ENCODE results near the gene TMIE.

The TMIE gene

DNA sequence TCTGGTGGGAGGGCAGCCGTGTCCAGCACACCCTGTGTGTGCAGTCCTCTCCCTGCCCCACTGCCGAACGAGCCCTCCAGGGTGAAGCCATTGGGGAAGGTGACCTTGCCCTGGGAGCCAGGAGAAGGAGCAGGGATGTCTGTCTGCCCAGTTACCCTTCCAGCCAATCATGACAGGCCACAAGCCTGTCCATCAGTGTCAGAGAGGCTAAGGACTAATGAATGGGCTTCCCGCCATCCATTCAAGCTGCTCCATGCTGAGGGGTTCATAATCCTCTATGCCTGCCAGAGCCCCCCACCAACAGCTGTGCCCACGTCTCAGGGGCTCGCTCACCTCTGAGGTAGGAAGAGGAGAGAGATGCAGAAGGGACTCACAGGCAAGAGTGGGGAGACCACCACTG lies 22.9 kb upstream of the TMIE start:
- TF ChIP-seq CTCF (IDR thresholded peaks at IDR 0.05; ENCODE audit: insufficient read depth, low read depth, low read length, missing control alignments), result no peak
- no peak overlapping the region for H3K4me3 ChIP-seq (ENCODE audit: low read depth, low read length)
- DNase-seq (ENCODE audit: low read depth), result no peak

DNA sequence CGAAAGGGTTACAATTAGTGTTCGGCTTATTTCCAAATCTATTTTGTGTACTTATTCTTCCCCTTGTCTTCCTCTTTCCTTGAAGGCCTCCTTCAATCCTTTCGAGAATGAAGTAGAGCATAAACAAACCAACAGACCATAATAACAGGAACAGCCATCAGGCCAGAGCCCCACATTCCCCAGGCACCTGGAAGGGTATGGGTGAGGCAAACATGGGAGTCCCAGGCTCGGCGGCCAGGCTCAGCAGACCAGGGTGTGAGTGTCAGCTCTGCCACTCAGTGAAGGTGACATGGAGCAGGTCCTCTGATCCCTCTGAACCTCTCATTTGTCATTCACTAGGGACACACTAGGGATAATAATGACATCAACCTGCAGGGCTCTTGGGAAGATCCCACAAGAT lies 21.5 kb upstream of the TMIE start:
- DNase-seq (ENCODE audit: low read depth), result no peak
- no peak overlapping the region for H3K4me3 ChIP-seq (ENCODE audit: low read depth, low read length)
- no peak for TF ChIP-seq CTCF (IDR thresholded peaks at IDR 0.05; ENCODE audit: insufficient read depth, low read depth, low read length, missing control alignments)

DNA sequence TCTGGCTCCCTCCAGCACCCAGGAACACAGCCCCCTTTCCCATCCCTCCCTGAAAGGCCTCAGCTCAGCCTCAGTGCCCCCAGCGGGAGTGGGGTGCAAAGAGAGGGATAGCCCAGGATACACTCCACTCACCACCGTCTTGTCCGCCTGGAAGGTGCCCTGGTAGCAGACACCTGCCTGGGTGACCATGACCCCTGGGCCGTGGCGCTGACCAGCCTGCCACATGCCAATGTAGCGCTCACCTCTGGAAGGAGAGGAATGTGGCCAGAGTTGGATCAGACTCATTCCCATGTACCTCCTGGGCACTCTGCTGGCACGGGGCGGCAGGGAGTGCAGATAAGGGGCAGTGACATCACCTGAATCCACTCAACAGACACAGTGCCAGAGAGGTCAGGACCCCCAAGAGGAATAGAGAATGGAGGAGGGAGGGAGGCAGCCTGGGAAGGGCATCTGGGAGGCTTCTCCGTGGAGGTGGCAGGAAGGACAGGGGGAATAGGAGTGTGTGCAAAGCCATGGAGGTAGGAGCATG lies 20.8 kb upstream of the TMIE start:
- DNase-seq (ENCODE audit: low read depth), result no peak
- H3K4me3 ChIP-seq (ENCODE audit: low read depth, low read length), result no peak overlapping the region
- no peak for TF ChIP-seq CTCF (IDR thresholded peaks at IDR 0.05; ENCODE audit: insufficient read depth, low read depth, low read length, missing control alignments)

GRCh38 chr3:46681387-46681786 lies 19.8 kb upstream of the TMIE start:
- TF ChIP-seq CTCF (IDR thresholded peaks at IDR 0.05; ENCODE audit: insufficient read depth, low read depth, low read length, missing control alignments), result no peak
- no peak overlapping the region for H3K4me3 ChIP-seq (ENCODE audit: low read depth, low read length)
- DNase-seq (ENCODE audit: low read depth), result no peak

GRCh38 chr3:46681856-46682540 lies 19.2 kb upstream of the TMIE start:
- TF ChIP-seq CTCF (IDR thresholded peaks at IDR 0.05; ENCODE audit: insufficient read depth, low read depth, low read length, missing control alignments), result no peak
- no peak for DNase-seq (ENCODE audit: low read depth)
- H3K4me3 ChIP-seq (ENCODE audit: low read depth, low read length), result no peak overlapping the region

- no peak for DNase-seq (ENCODE audit: low read depth)
- TF ChIP-seq CTCF (IDR thresholded peaks at IDR 0.05; ENCODE audit: insufficient read depth, low read depth, low read length, missing control alignments), result no peak
- no peak overlapping the region for H3K4me3 ChIP-seq (ENCODE audit: low read depth, low read length)
Measured at GRCh38 chr3:46682974-46683373, 18.2 kb upstream of the TMIE start.

DNA sequence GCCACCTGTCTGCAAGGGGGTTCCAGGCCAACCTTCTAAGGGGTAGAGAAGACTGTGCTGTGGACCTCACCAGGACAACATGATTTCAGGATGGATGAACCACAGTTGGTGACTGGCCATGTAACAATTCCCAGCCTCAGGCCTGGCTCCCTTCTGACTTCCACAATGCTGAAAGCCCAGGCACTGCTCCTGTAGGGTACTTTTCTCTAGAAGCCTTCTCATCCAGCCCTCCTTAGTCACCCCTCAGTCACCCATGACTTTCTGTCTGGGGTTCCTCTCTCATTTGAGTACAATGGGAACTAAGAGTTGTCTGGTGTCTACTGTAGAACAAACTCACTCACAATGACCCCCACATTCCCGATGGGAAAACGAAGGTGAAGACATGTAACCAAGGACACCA lies 16.3 kb upstream of the TMIE start:
- TF ChIP-seq CTCF (IDR thresholded peaks at IDR 0.05; ENCODE audit: insufficient read depth, low read depth, low read length, missing control alignments), result no peak
- no peak for DNase-seq (ENCODE audit: low read depth)
- no peak overlapping the region for H3K4me3 ChIP-seq (ENCODE audit: low read depth, low read length)
